HepG2 (cell line): ENCODE data around the gene C4orf17. TPM values are rescaled to one million over a fixed set of nuclear protein-coding genes. Genes with fewer than 3 reads are reported as not detected.

ENCODE experiments used
- AKNA ChIP-seq: sonication (generic); formaldehyde crosslinking; IDR thresholded peaks from 2 replicates; pipeline ENCODE4 v1.4.0; 2020; ENCODE audit warnings: missing genetic modification reagents, borderline replicate concordance
- BORCS8-MEF2B ChIP-seq: sonication (generic); formaldehyde crosslinking; IDR thresholded peaks from 2 replicates; pipeline ENCODE4 v1.8.0; 2022; ENCODE audit warnings: mild to moderate bottlenecking, missing genetic modification reagents
- FOXA3 ChIP-seq: IDR thresholded peaks from 2 replicates; pipeline ENCODE4 v1.6.1; 2016; ENCODE audit warnings: missing genetic modification reagents, missing compliant biosample characterization
- KIAA2018 ChIP-seq: sonication (generic); formaldehyde crosslinking; IDR thresholded peaks from 2 replicates; pipeline ENCODE4 v1.5.0; 2020; ENCODE audit warnings: mild to moderate bottlenecking, missing genetic modification reagents, borderline replicate concordance
- MAX ChIP-seq: IDR thresholded peaks from 2 replicates; pipeline ENCODE4 v1.6.1; 2012; ENCODE audit warnings: inconsistent platforms
- NR2F6 ChIP-seq, 2 experiments: IDR thresholded peaks; 2 replicates each; pipeline ENCODE4 v1.6.1; 2016; ENCODE audit warnings: antibody characterized with exemption in 1 of 2, mild to moderate bottlenecking in 1 of 2
- PITX1 ChIP-seq: sonication (generic); formaldehyde crosslinking; IDR thresholded peaks from 2 replicates; pipeline ENCODE4 v1.5.1; 2020; ENCODE audit warnings: mild to moderate bottlenecking, missing genetic modification reagents
- RFX5 ChIP-seq: IDR thresholded peaks from 2 replicates; pipeline ENCODE4 v1.6.1; 2011; ENCODE audit warnings: low read depth, low read length, improper control_type of control experiment
- SMAD9 ChIP-seq: sonication (generic); formaldehyde crosslinking; IDR thresholded peaks from 2 replicates; pipeline ENCODE4 v1.5.1; 2020; ENCODE audit warnings: mild to moderate bottlenecking, missing genetic modification reagents
- SMC3 ChIP-seq: IDR thresholded peaks from 2 replicates; pipeline ENCODE4 v1.6.1; 2011; ENCODE audit warnings: low read length, improper control_type of control experiment
- SP1 ChIP-seq, 2 experiments: fragments of 450-650 bp in 1 of 2; sonication (generic) in 1 of 2; formaldehyde crosslinking in 1 of 2; IDR thresholded peaks; 2 replicates each; pipeline versions ENCODE4 v1.4.0 to v1.6.1; 2016 to 2020; ENCODE audit warnings: missing genetic modification reagents in 1 of 2
- ZMYM4 ChIP-seq: sonication (generic); formaldehyde crosslinking; IDR thresholded peaks from 2 replicates; pipeline ENCODE4 v1.8.1; 2023; ENCODE audit warnings: mild to moderate bottlenecking, missing genetic modification reagents
- ZNF704 ChIP-seq: sonication (generic); formaldehyde crosslinking; IDR thresholded peaks from 2 replicates; pipeline ENCODE4 v1.8.1; 2023; ENCODE audit warnings: mild to moderate bottlenecking, inconsistent platforms, moderate library complexity, missing genetic modification reagents, borderline replicate concordance
- polyA plus RNA-seq, 8 experiments: library from polyadenylated mRNA; depleted of rRNA in 3 of 8; stranded (reverse) in 7 of 8; unstranded in 1 of 8; fragments of >200 nt; fragmentation: Illumina TruSeq in 4 of 8; extraction: Trizol in 4 of 8; gene quantifications; 2 replicates each; pipeline versions ENCODE4 v1.2.1 to v1.2.3, GENCODE V29; 2011 to 2016; ENCODE audit warnings: low read depth in 4 of 8, missing spikeins in 1 of 8, mixed read lengths in 1 of 8; ENCODE audit not compliant: insufficient read depth in 1 of 8
- total RNA-seq, 5 experiments: library from RNA; depleted of rRNA; stranded (reverse); fragments of >200 nt; fragmentation: Illumina TruSeq; extraction: Trizol; gene quantifications; 2 replicates each; pipeline ENCODE4 v1.2.3, GENCODE V29; 2016; ENCODE audit warnings: low read depth in 1 of 5

The C4orf17 gene
- total and polyA plus RNA-seq, 2 of the 13 experiments (the other 11 are each of a cell fraction or from before 2014, with no cell fraction given) = not detected

GRCh38 chr4:99563310-99564186, 52.7 kb downstream of the C4orf17 start, which contains the start of gene TRMT10A (continued):
- TF ChIP-seq KIAA2018 (CRISPR knock-in tag) = 0 out of 2 replicates have a peak, but pooled peaks have one; percentile 53
- peak; percentile 84 for TF ChIP-seq MAX
- TF ChIP-seq ZMYM4 (CRISPR knock-in tag) = peak; percentile 88
- no peak for TF ChIP-seq BORCS8-MEF2B (CRISPR knock-in tag)
- TF ChIP-seq ZNF704 (CRISPR knock-in tag) = 0 out of 2 replicates have a peak, but pooled peaks have one; percentile 8
- TF ChIP-seq SMAD9 (CRISPR knock-in tag) = no peak
- TF ChIP-seq SMC3 = no peak
- TF ChIP-seq RFX5 = peak; percentile 3; the same call in 1 of the 2 replicates
- TF ChIP-seq NR2F6 (IDR thresholded peaks at IDR 0.05) = no peak
- peak; percentile 11; the same call in 1 of the 2 replicates for TF ChIP-seq NR2F6 (CRISPR knock-in tag; IDR thresholded peaks at IDR 0.05)
- TF ChIP-seq FOXA3 = 0 out of 2 replicates have a peak, but pooled peaks have one; percentile 10
- TF ChIP-seq PITX1 (CRISPR knock-in tag) = peak; percentile 91
- TF ChIP-seq AKNA = no peak
- no peak for TF ChIP-seq SP1 (IDR thresholded peaks at IDR 0.05)
- TF ChIP-seq SP1 (CRISPR knock-in tag; IDR thresholded peaks at IDR 0.05) = peak; percentile 69
